Lower lobe of right lung (tissue), 2 donors: Measurements from ENCODE around the gene REELD1. TPM values are rescaled to one million over a fixed set of nuclear protein-coding genes. Genes with fewer than 3 reads are reported as not detected.

ENCODE experiments used
- ATAC-seq, 2 donors: fragments of 200-7000 bp; cut with Tn5 transposase; one replicate each; pipeline ENCODE4 v1.9.1; 2020 to 2022; ENCODE audit warnings: mild to moderate bottlenecking in 2 of 2, moderate library complexity in 2 of 2
- DNase-seq: peaks from one replicate; pipeline ENCODE4 v3.0.0-alpha.2; 2020
- H3K27ac ChIP-seq: fragments of 200-600 bp; one replicate; pipeline ENCODE4 v1.8.0; 2022
- H3K27me3 ChIP-seq: fragments of 200-600 bp; one replicate; pipeline ENCODE4 v1.8.0; 2022; ENCODE audit warnings: low read depth
- H3K36me3 ChIP-seq: fragments of 200-600 bp; one replicate; pipeline ENCODE4 v1.8.0; 2022; ENCODE audit warnings: mild to moderate bottlenecking
- H3K4me1 ChIP-seq: fragments of 200-600 bp; one replicate; pipeline ENCODE4 v1.8.0; 2022
- H3K4me3 ChIP-seq: fragments of 200-600 bp; one replicate; pipeline ENCODE4 v1.8.0; 2022; ENCODE audit warnings: mild to moderate bottlenecking
- H3K9me3 ChIP-seq: fragments of 200-600 bp; one replicate; pipeline ENCODE4 v1.8.0; 2022
- CTCF ChIP-seq: fragments of 200-600 bp; IDR thresholded peaks from one replicate; pipeline ENCODE4 v1.8.0; 2022; ENCODE audit warnings: antibody characterized with exemption, mild to moderate bottlenecking
- intact Hi-C: fragments of 100-400 bp; cut with DNase I; formaldehyde crosslinking; loops from one replicate; pipeline ENCODE4 v1.11.0; 2022
- total RNA-seq: library from RNA; stranded (reverse); fragmentation: NEBNext Ultra II Directional; extraction: Animal tissue kit (Norgen Biotek cat#: 25700); gene quantifications from one replicate; pipeline ENCODE4 v1.2.1, GENCODE V29; 2021
- donor health status: DM: no; HTN: yes; CAD: no; lungs with severe emphysema.

The REELD1 gene
- total RNA-seq, 1 donor from 2014 or later = 0.35 TPM

- Histone ChIP-seq H3K27me3 (no peaks in the 10 kb centered on the region), H3K27ac (no peak overlapping the region), H3K9me3 (no peaks in the 10 kb centered on the region), H3K4me3 (no peak overlapping the region), H3K36me3 (peaks cover 10% of the 10 kb centered on the region), H3K4me1 (no peaks in the 10 kb centered on the region)
- DNase-seq (no peak), ATAC-seq (no peak)
- TF ChIP-seq CTCF = no peak
- intact Hi-C loops = no loop called here
These were observed 38.8 kb downstream of the REELD1 start for GRCh38 chr4:146252969-146253611.

DNA sequence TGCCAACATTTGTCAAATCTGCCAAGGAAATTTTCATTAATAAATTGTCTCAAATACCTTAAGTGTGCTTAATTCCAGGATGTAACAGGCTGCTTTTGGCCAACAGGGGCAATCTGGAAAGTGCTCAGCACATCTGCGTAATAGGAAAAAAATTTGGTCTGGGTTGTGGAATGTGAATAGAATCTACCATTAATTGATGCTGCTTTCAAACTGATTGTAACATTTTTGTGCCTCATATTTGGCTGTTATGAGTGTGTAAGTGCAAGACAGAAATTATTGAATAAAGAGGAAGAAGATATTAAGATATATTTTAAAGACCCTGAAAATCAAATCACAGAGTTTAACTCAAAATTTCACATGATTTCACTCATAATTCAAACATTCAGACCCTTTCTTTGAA is 41.1 kb downstream of the REELD1 start:
- Histone ChIP-seq H3K27me3 (no peaks in the 10 kb centered on the region), H3K9me3 (no peaks in the 10 kb centered on the region), H3K27ac (no peak overlapping the region), H3K36me3 (peaks cover 10% of the 10 kb centered on the region), H3K4me1 (no peaks in the 10 kb centered on the region), H3K4me3 (no peak overlapping the region)
- DNase-seq (no peak), ATAC-seq (no peak)
- intact Hi-C loops = no loop called here
- no peak for TF ChIP-seq CTCF

DNA sequence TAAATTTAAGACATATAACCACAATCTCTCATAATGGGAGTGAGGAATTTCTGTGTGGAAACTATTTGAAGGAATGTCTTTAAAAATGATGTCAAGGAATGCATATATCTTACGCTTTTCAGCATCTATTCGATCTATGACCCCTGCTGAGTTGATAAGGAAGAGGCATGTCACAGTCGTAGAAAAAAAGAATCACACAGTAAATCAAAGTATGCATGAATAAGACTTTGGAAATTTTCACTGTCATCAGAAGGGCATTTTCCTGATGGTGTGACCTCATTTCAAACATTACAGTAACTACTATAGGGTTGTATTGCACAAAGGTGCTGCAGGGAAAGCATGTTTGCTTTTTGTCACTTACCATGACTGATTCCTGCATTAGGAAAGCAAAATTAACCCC is 41.5 kb downstream of the REELD1 start:
- no peak for TF ChIP-seq CTCF
- H3K4me1 ChIP-seq = no peaks in the 10 kb centered on the region
- no peak overlapping the region for H3K27ac ChIP-seq
- ATAC-seq (no peak), DNase-seq (no peak)
- intact Hi-C loops = no loop called here
- peaks cover 10% of the 10 kb centered on the region for H3K36me3 ChIP-seq
- no peak overlapping the region for H3K4me3 ChIP-seq
- H3K9me3 ChIP-seq = no peaks in the 10 kb centered on the region
- no peaks in the 10 kb centered on the region for H3K27me3 ChIP-seq

- no peak for TF ChIP-seq CTCF
- Histone ChIP-seq H3K9me3 (no peaks in the 10 kb centered on the region), H3K27me3 (no peaks in the 10 kb centered on the region), H3K4me1 (no peaks in the 10 kb centered on the region), H3K4me3 (no peak overlapping the region), H3K27ac (no peak overlapping the region), H3K36me3 (peaks cover 10% of the 10 kb centered on the region)
- no peak for ATAC-seq
- no peak for DNase-seq
- intact Hi-C loops = no loop called here
These were observed 42.0 kb downstream of the REELD1 start for GRCh38 chr4:146256328-146256727.

DNA sequence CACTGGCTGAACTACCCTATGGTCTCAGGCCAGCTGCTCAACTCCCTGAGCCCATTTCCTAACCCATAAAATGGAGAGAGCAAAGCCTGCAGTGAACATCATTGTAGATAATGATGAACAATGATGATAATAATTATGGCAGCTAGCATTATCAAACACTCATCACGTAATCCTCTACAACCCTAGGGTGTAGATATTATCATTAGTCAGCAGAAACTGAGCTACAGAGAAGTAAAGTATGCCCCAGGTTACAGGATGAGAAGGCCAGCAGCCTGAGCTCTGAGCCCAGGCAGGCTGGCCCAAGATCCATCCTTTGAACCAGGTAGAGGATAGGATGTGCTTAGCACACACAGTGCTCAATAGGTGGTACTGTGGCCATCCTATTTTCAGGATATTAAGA is 43.2 kb downstream of the REELD1 start:
- intact Hi-C loops = no loop called here
- no peak overlapping the region for H3K27ac ChIP-seq
- no peak for TF ChIP-seq CTCF
- ATAC-seq = no peak
- no peak for DNase-seq
- H3K4me1 ChIP-seq = no peaks in the 10 kb centered on the region
- H3K9me3 ChIP-seq = no peaks in the 10 kb centered on the region
- H3K4me3 ChIP-seq = no peak overlapping the region
- H3K27me3 ChIP-seq = no peaks in the 10 kb centered on the region
- peaks cover 10% of the 10 kb centered on the region for H3K36me3 ChIP-seq
